HuH-7 (cell line): ENCODE data around the gene NFATC3.

Experiments
- DNase-seq: peaks from one replicate; pipeline ENCODE4 v3.0.0; 2011; ENCODE audit warnings: low spot score

Gene NFATC3

DNA sequence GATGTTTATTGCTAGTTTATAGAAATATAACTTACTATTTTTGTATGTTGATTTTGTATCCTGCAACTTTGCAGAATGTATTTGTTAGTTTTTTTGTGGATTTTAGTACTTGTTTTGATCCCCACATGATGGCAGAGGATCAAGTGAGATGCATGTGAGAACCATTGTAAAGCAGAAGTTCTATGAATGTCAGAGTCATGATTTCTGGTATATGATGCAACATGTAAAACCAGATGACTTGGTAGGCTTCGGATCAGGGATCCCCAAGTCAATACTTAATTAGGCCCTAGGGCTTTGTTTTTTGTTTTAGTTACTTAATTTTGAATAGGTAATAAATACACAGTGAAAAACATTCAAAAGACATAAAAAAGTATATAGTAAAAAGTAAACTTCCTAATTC, 104.9 kb downstream of the NFATC3 start:
- no peak for DNase-seq

DNA sequence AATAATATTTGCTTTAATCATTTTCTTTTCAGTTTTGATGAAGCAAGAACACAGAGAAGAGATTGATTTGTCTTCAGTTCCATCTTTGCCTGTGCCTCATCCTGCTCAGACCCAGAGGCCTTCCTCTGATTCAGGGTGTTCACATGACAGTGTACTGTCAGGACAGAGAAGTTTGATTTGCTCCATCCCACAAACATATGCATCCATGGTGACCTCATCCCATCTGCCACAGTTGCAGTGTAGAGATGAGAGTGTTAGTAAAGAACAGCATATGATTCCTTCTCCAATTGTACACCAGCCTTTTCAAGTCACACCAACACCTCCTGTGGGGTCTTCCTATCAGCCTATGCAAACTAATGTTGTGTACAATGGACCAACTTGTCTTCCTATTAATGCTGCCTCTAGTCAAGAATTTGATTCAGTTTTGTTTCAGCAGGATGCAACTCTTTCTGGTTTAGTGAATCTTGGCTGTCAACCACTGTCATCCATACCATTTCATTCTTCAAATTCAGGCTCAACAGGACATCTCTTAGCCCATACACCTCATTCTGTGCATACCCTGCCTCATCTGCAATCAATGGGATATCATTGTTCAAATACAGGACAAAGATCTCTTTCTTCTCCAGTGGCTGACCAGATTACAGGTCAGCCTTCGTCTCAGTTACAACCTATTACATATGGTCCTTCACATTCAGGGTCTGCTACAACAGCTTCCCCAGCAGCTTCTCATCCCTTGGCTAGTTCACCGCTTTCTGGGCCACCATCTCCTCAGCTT, 105.8 kb downstream of the NFATC3 start:
- DNase-seq, result no peak

DNA sequence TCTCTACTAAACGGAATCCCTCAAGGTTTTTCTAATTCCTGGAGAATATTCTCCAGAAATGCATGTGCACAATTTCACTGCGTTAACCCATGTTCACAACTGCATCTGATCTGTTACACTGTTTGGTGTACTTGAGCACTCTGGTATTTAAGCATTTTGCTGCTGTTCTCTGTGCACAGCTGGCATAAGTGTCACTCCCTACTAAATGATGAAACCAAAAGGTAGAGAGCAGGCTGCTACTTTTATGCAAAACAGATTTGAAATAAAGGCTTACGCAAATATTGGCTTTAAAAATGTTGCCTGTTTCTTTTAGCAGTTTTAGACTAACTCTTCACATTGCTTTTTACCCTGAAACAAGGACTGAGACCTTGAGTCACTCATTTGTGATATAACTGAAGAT, 109.1 kb downstream of the NFATC3 start:
- DNase-seq, result no peak

DNA sequence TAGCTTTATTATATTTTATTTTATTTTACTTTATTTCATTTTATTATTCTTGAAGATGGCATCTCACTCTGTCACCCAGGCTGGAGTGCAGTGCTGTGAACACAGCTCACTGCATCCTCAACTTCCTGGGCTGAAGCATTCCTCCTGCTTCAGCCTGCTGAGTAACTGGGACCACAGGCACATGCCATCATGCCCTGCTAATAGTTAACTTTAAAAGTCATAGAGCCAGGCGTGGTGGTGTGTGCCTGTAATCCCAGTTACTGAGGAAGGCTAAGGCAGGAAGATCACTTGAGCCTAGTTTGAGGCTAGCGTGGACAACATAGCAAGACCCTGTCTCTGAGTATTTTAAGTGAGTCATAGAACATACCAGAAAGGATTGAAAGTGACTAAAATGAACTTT, 112.1 kb downstream of the NFATC3 start:
- DNase-seq, result no peak

DNA sequence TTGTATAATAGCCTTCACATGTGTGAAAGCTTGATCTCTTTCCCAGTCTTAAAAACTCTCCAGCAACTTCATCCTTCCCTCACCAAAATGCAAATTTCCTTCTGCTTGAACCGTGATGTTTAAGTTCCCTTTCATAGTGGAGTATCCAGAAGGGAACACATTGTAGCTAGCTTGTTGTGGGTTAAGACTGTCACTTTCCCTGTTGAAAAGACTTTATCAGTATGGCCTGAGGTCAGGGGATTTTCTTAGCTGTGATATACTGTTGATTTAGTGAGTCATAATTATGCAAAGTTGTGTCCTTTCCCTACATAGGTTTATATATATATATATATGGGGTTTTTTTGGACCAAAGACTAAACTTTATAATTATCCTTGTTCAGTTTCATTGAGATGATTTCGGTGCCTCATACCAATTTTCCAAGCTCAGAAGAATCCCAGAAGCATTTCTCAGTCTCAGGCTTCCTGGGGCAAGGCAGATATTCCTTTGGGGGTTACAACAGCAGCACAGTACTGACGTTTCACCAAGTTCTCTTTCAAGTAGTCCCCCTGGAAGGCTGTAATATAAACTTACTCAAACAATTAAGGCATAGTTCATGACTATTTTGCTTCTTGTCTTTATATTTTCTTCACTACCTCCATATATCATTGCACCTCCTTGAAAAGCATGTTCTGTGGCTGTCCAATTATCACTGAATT, 115.1 kb downstream of the NFATC3 start:
- no peak for DNase-seq

DNA sequence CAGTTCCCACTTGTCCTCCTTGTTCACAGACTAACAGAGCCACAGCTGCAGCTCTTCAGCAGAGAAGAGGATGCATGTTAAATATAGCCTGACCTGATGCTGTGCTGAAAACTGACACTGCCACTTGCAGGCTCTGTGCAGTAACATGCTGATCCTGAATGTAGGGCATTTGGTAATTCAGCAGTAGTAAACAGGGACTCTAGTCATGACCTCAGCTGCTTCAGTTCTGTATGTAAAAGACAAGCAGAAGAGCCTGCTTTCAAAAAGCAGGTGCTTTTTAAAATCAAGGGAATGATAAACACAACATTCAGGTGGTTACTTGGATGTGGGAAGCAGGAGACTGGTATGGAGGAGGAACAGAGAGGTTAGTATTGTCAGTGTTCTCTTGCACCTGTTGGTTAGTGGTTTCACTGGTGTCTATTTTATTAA, 116.9 kb downstream of the NFATC3 start:
- no peak for DNase-seq

DNA sequence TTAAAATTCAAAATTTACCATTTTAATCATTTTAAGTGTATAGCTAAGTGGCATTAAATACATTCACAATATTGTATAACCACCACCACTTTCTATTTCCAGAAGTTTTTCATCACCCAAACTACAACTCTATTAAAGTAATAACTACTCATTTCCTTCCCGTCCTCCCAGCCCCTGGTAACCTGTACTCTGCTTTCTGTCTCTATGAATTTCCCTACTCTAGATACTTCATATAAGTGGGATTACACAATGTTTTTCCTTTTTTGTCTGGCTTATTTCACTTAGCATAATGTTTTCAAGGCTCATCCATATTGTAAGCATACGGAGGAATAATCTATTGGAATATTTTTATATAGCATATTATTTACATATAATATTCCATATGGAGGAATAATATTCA, 121.1 kb downstream of the NFATC3 start:
- no peak for DNase-seq

DNA sequence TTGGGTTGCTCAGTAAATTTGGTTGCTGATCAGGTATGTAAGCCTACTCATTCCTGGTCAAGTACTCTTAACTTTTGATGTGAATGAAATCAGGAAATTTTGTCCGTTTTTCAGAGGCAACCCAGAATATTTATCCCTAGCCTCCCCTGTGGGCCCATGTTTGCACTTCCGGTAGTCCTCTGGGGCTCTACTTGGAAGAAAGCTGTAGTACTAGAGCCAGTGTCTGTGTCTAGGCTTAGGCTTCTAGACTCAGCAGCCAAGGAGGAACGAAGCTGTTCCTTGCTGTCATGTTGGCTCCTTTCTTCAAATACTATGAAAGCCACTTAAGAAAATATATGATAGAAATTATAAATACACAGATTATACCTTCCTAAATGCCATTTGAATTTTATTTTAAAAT, 129.6 kb downstream of the NFATC3 start:
- no peak for DNase-seq

DNA sequence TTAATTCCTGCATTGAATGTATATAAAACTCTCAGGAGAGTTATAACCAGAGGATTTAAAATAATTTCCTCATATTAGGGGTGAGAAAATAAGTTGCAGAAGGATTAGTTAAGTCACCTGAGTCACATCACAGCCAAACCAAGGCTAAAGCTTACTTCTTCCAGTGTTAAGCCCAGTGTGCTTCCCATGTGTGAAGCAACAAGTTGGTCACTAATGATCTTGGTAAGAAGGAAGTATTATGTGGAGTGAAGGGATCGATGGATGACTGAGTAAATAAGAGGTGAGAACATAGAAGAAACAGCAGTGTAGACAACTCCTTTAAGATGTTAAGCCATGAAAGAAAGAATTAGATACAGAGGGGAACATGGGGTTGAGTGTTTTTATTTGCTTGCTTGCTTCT, 130.1 kb downstream of the NFATC3 start:
- no peak for DNase-seq

DNA sequence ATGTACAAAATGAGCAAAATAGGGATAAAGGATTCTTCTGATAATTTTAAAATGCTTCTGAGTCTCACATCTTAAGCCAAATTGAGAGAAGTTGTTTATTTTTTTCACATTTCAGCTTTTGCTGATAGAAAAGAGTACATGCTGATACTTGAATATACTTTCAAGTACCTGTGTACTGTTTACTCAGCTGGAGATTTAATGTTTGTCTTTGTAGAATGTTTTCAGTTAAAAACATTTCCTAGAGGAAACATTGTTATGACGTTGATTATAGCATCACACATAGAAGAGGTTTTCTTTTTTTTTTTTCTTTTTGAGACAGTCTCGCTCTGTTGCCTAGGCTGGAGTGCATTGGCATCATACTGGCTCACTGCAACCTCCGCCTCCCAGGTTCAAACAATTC, 131.1 kb downstream of the NFATC3 start:
- DNase-seq, result no peak

DNA sequence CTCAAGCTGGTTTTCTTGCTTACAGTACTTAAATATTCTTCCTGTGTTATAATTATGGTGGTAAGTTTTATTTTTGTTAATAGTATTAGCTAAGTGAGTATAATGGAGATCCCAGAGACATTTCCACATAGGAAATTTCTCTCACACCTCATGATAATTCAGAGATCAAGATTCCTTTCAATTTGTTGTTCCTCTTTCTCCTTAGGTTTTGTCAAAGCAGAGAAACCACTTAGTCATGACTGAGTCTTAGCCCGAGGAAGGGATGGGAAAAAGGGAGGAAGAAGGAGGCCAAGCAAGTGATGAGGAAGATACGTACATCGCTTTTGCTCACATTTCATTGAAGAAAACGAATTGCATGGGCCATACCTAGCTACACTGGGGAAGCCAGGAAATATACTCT, 132.3 kb downstream of the NFATC3 start:
- DNase-seq, result no peak

DNA sequence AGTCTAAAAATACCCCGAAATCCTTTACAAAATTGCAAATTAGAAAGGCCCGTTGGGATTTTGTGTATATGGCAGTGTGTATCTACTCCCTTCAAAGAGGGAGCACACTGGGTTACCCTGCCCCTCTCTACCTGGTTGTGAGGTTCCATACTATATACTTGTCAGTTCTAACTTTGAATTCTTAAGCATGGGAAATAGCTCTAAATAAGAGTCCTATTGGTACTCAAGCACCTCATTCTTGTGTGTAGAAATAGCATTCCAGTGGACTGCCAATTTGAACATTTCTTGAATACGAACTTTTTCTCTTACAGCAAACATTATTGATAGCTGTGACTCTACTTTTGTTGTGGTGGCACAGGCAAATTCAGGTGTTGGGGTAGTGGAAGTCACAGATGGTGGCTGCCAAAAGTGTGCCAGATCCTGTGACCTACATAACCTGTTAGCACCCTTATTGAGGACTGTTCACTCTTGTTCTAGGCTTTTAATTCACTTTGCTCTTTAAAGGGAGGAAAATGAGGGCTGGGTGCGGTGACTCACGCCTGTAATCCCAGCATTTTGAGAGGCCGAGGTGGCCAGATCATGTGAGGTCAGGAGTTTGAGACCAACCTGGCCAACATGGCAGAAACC, 134.7 kb downstream of the NFATC3 start:
- no peak for DNase-seq

DNA sequence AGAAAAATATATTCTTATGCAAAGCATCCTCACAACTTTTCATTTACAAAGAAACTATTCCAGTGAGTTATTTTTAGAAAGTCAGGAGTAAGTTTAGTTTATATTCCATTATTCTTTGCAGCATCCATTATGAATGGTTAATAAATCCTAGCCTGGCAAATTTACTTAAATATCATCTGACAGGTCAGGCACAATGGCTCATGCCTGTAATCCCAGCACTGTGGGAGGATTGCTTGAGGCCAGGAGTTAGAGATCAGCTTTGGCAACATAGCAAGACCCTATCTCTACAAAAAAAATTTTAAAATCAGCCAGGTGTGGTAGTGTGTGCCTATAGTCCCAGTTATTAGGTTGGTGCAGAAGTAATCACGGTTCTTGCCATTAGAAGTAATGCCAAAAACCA, 137.9 kb downstream of the NFATC3 start:
- no peak for DNase-seq

DNA sequence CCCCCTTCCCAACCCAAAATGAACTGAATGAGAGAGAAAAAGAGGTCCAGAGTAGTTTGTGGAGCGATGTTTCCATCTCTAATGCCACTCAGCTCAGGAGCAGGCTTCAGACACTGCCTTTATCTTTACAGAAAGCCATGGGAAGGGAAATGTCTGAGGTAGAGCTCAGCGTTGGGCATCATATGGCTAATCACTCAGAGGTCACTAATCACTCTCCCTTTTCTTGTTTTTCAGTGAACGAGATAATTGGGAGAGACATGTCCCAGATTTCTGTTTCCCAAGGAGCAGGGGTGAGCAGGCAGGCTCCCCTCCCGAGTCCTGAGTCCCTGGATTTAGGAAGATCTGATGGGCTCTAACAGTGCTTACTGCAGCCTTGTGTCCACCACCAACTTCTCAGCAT, 140.9 kb downstream of the NFATC3 start:
- DNase-seq, result no peak

DNA sequence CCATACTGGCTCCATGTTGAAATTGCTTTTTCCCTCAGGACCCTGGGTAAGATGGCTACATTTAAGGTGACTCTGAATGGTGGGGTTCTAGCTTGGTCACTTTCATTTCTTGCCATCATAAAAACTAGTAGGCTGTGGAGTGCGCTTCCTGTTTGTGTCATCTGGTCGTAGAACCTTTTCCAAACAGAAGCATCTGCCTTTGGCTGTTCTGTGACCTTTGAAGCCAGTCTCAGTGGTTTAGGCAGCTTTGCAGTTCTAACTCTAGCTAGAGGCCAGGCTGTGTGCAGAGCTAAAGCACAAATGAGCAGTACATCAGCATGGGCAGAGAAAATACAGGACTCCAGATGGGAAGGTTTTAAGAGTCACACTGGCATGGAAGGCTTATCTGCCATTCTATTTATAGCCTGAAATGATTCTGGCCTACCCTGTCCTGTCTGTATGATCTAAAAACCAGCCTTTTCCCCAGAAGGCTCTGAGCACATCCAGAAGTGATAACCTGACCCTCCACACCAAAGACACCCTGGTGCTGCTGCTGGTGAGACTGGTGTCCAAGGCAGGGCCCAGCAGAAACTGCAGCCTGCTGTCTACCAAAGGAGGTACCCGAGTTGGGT, 142.1 kb downstream of the NFATC3 start:
- DNase-seq, result no peak

DNA sequence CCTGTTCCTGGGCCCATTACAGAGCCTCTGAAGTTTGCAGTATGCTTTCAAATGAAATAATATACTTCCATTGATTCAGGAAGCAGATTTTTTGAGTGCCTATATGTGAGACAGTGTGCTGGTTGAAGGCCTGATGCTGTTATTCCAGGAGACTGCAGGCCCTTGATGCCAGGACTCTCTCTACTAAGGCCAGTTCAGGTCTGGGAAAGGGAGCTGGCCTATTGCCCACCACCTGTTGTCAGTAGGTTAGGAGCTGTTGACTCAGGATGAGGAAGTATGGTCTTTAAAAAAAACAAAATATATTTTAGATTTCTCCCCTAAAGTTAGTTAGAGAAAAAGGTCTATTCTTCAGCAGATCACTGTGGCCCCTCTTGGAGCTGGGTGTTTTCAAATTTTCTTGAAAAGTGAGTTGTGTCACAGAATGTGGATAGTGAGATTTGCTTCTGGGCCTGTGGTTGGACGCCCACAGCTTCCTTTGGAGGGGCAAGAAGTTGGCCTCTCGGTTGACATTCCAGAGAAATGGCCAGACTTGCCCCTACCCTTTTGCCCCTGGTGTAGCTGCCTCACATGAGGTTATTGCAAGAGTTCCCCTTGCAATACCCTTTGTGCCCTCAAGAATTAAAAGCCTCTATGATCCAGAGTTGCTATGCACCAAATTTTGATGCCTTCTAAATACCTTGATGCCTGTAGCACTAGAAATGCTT, 142.8 kb downstream of the NFATC3 start:
- DNase-seq, result no peak

DNA sequence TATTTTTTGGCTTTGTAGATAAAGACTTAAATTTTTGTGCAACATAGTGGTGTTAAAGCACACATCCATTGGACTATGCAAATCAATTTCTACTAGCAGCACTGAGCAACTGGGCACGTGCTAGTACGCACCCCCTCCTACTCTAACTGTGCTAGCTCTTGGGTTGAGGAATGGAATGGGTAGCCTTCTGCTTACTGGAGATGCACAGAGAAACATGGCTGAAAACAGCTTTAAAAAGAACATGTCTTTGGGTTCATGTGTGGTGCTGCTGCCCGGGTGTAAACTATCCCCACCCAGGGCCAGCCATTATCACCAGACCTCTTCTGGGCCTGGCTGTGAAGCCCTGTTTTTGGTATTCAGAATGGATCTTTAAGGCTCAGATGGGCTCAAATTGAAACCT, 143.5 kb downstream of the NFATC3 start:
- DNase-seq, result no peak

DNA sequence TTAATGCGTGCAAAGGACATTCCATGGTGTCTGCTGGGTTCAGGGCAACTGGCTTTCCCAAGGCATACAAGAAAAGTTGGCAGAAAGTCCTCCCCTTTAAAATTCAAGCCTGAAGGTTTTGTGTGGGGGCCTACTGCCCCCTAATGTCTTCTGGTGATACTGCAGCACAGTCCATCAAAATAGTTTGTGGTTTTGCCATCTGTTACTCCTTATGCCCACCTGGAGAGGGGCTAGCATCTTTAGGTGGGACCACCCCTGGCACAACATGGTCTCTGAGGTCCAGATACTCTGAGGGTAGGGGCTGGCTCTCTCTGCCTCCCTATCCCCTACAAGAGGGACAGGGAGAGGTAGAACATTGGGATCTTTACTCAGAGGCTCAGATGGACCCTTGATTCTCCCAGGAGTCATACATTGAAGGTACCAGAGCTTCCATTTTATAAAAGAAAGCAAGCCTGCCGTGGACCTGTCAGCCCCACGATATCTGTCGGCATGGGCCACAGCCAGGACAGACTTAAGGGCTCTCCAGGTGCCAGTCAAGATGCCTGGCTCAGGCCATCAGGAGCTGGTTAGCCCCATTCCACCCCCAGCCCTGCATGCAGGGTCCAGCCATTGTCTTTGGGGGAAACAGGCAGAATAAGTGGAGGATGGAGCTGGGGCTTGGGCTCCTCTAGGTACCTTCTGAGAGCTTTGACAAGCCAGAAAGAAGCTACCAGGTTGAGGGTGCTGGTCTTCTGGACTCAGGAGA, 144.4 kb downstream of the NFATC3 start:
- peak; percentile 58 for DNase-seq

DNA sequence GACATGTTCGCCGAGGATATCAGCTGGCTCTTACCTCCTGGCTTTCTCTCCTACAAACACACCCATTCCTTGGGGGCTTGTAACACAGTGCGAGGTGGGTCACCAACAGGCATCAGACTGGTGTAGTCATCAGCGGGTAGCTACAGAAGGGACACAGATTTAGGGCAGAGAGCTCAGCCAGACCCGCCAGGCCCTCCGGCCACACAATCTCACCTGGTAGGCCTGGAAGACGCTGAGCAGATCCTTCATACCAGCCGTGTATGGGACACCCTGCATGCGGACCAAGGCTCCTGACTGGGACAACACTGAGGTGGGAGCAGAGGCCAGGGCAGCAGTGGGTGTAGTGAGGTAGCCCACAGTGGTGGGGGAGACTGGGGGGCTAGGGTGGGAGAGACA, 145.0 kb downstream of the NFATC3 start:
- no peak for DNase-seq

DNA sequence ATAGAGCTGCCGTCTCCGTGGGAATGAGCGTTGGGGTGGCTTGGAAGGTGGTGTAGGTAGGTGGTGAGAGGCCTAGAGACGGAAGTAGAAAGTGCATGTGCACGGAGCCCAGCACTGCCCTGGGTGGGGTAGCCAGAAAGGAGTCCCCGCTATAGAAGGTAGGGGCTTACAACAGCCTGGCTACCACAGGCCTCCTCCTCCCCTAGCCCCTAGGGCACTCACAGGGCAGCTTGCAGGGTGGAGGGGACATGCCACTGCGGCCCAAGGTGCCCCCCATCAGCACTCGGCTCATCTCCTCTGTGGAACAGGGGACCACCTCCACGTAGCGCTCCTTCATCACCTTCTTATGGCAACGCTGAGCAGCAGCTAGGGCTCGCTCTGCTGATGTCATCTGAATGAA, 145.8 kb downstream of the NFATC3 start:
- no peak for DNase-seq

DNA sequence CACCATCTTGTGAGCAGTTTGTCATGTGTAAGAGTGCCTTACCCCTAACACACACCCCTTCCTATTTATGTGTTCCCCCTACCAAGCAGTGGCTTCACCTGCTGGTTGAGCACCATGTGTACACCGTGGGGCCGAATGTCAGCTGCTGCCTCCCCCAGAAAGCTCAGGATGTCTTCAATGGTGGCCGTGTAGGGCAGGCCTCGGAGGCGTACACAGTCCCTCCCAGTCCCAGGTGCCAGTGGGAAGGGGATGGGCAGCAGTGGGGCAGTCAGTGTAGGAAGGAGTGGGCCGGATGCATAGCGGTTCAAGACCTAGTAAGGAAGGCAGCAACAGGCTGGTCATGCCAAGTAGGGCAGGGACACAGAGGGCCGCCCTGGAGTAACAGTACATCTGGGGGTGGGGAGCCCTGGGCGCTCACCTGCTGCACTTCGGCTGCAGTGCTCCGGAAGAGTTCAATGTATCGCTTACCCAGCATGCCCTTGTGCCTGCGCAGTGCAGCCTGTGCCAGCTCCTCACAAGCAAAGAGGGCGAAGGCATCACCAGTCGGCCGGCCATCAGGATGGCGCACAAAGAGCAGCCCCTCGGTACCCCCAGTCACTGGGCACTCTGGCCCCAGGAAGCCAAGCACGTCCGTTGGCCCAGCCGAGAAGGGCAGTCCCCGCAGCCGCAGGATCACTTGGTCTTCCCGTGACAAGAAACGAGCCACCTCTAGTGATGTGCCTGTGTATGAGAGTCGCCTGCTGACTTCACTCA, 146.4 kb downstream of the NFATC3 start:
- no peak for DNase-seq
